ENCODE data around the gene ELL. TPM values are rescaled to one million over a fixed set of nuclear protein-coding genes. Genes with fewer than 3 reads are reported as not detected.

The ELL gene
- total and polyA plus RNA-seq, 2 donors (not counting 3 experiments of a cell fraction or from before 2014, with no cell fraction given), result 9.9 to 18.2 TPM

DNA sequence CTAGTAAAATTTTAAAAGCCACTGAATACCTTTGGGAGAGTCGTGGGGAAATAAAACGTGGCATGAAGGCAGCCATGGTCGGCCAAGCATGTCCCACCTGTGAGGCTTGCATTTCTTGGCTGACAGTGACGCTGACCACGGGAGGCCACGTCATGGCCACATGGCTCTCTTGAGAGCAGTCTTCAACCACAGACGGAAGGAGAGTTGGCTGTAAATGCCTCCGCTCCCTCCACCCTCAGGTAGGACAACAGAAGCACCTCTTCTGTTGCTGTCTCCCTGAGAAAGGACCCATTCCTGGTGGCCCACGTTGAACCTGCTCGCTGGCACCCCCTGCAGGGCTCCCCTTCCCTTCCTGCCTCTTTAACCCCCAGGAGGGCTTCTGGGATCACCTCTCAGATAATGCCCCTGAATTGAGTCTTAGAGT is 113.8 kb downstream of the ELL start:
- no peak overlapping the region for H3K4me2 ChIP-seq (ENCODE audit: insufficient read depth, low read length)
- no peaks in the 10 kb centered on the region for H4K20me1 ChIP-seq (replicated peaks; ENCODE audit: control insufficient read depth, extremely low read depth, insufficient read depth, low read length)
- ChIA-PET POLR2A (no interaction called here), CTCF (interaction anchor here (7.9 kb wide), 1 partner anchor 19 kb away, joined by 64 read pairs; no protein-coding TSS in a partner anchor)
- dilution Hi-C loops (cut with MboI; ENCODE audit: extremely low pct_ligation_motif_present, low sequenced_read_pairs) (no loop called here), intact Hi-C loops (cut with micrococcal nuclease) (no loop called here)
- no peaks in the 10 kb centered on the region for H3K9me1 ChIP-seq (replicated peaks; ENCODE audit: control insufficient read depth, extremely low read depth, insufficient read depth, low read length)
- H3K4me3 ChIP-seq (replicated peaks in 1 of 3; ENCODE audit: insufficient read depth in 1 of 3, low read depth in 1 of 3, low read length in 3 of 3), result no peak overlapping the region
- H3K9me3 ChIP-seq (replicated peaks; ENCODE audit: control insufficient read depth, insufficient read depth, low read length), result no peaks in the 10 kb centered on the region
- H3K36me3 ChIP-seq (ENCODE audit: control insufficient read depth in 2 of 2, extremely low read depth in 1 of 2, insufficient read depth in 2 of 2, low read length in 2 of 2), result no peaks in the 10 kb centered on the region
- BruUV-seq (replicated peaks), result no TSS peak
- no peak overlapping the region for H3K9ac ChIP-seq (replicated peaks; ENCODE audit: extremely low read depth, insufficient read depth, low read length)
- no peak for DNase-seq (ENCODE audit: low read depth, low spot score)
- peak; percentile 55 to 69 for TF ChIP-seq CTCF (IDR thresholded peaks at IDR 0.05; ENCODE audit: extremely low read depth in 1 of 2, insufficient read depth in 1 of 2, low read depth in 1 of 2, low read length in 2 of 2)
- no peak for TF ChIP-seq POLR2AphosphoS5 (IDR thresholded peaks at IDR 0.05; ENCODE audit: insufficient read depth, low read depth, low read length)
- H3K27me3 ChIP-seq (ENCODE audit: control insufficient read depth in 2 of 2, insufficient read depth in 2 of 2, low read length in 2 of 2), result no peaks in the 10 kb centered on the region
- FAIRE-seq, result peak; percentile 80
- H3K4me1 ChIP-seq (ENCODE audit: control insufficient read depth, extremely low read depth, insufficient read depth, low read length), result no peaks in the 10 kb centered on the region
- no peaks in the 10 kb centered on the region for H3K79me2 ChIP-seq (ENCODE audit: control insufficient read depth, insufficient read depth, low read length)
- H3K27ac ChIP-seq (ENCODE audit: insufficient read depth, low read depth, low read length), result no peak overlapping the region
- no peak overlapping the region for H2AFZ ChIP-seq (ENCODE audit: low read depth, low read length)

DNA sequence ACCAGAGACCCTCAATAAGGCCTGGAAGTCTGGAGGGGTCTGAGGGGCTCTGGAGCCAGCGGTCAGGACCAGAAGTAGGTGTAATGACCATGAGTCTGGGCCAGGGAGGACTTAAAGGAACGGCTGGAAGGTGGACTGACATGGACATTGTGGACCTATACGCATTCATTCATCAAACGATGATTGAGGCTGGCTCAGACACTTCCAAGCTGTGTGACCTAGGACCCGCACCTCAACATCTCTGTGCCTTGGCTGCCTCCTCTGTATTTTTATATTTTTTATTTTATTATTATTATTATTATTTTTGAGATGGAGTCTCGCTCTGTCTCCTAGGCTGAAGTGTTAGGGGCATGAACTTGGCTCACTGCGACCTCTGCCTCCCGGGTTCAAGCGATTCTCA is 115.1 kb downstream of the ELL start:
- CTCF ChIA-PET, result interaction anchor here (1.7 to 7.9 kb wide), 4 partner anchors 13 to 58 kb away, joined by 5 to 64 read pairs (median 6); no protein-coding TSS in a partner anchor
- Histone ChIP-seq H3K9me3 (replicated peaks; ENCODE audit: control insufficient read depth, insufficient read depth, low read length) (no peaks in the 10 kb centered on the region), H3K4me2 (ENCODE audit: insufficient read depth, low read length) (no peak overlapping the region), H3K4me1 (ENCODE audit: control insufficient read depth, extremely low read depth, insufficient read depth, low read length) (no peaks in the 10 kb centered on the region), H3K9ac (replicated peaks; ENCODE audit: extremely low read depth, insufficient read depth, low read length) (no peak overlapping the region), H4K20me1 (replicated peaks; ENCODE audit: control insufficient read depth, extremely low read depth, insufficient read depth, low read length) (no peaks in the 10 kb centered on the region), H3K9me1 (replicated peaks; ENCODE audit: control insufficient read depth, extremely low read depth, insufficient read depth, low read length) (no peaks in the 10 kb centered on the region), H2AFZ (ENCODE audit: low read depth, low read length) (no peak overlapping the region), H3K79me2 (ENCODE audit: control insufficient read depth, insufficient read depth, low read length) (no peaks in the 10 kb centered on the region), H3K36me3 (ENCODE audit: control insufficient read depth in 2 of 2, extremely low read depth in 1 of 2, insufficient read depth in 2 of 2, low read length in 2 of 2) (no peaks in the 10 kb centered on the region), H3K4me3 (replicated peaks in 1 of 3; ENCODE audit: insufficient read depth in 1 of 3, low read depth in 1 of 3, low read length in 3 of 3) (no peak overlapping the region), H3K27ac (ENCODE audit: insufficient read depth, low read depth, low read length) (no peak overlapping the region), H3K27me3 (ENCODE audit: control insufficient read depth in 2 of 2, insufficient read depth in 2 of 2, low read length in 2 of 2) (no peaks in the 10 kb centered on the region)
- FAIRE-seq (no peak), DNase-seq (ENCODE audit: low read depth, low spot score) (no peak)
- POLR2A ChIA-PET, result no interaction called here
- intact Hi-C loops (cut with micrococcal nuclease) (no loop called here), dilution Hi-C loops (cut with MboI; ENCODE audit: extremely low pct_ligation_motif_present, low sequenced_read_pairs) (no loop called here)
- TF ChIP-seq JUN (IDR thresholded peaks at IDR 0.05; ENCODE audit: borderline replicate concordance, insufficient read depth, insufficient read length, low read depth) (no peak), GATA2 (IDR thresholded peaks at IDR 0.05; ENCODE audit: insufficient read depth, insufficient read length, low read depth, low read length) (no peak), FOS (IDR thresholded peaks at IDR 0.05; ENCODE audit: borderline replicate concordance, insufficient read depth, low read length) (no peak), MYC (IDR thresholded peaks at IDR 0.05; ENCODE audit: low read depth, low read length) (no peak), CTCF (IDR thresholded peaks at IDR 0.05; ENCODE audit: extremely low read depth in 1 of 2, insufficient read depth in 1 of 2, low read depth in 1 of 2, low read length in 2 of 2) (no peak), EZH2 (IDR thresholded peaks at IDR 0.05; ENCODE audit: borderline replicate concordance, low read depth, low read length, severe bottlenecking) (no peak), POLR2A (IDR thresholded peaks at IDR 0.05; ENCODE audit: low read depth, low read length) (no peak), MAX (IDR thresholded peaks at IDR 0.05; ENCODE audit: insufficient read depth, insufficient read length) (no peak), POLR2AphosphoS5 (IDR thresholded peaks at IDR 0.05; ENCODE audit: insufficient read depth, low read depth, low read length) (no peak)
- no TSS peak for BruUV-seq (replicated peaks)
